Sigmoid colon (tissue), 4 donors: ENCODE results near the gene MAMDC2.

Experiments
- EP300 ChIP-seq, 4 donors: sonication (generic); formaldehyde crosslinking; IDR thresholded peaks; one replicate each; pipeline ENCODE4 v1.6.1; 2017; ENCODE audit warnings: antibody characterized with exemption in 4 of 4
- POLR2AphosphoS5 ChIP-seq, 4 donors: sonication (generic); formaldehyde crosslinking; IDR thresholded peaks; one replicate each; pipeline ENCODE4 v1.6.1; 2017; ENCODE audit warnings: antibody characterized with exemption in 4 of 4
- TF ChIP-seq, protein P1 (sequence below), 4 experiments: fragments of 450-650 bp in 3 of 4; fragments of 200-600 bp in 1 of 4; IDR thresholded peaks; one replicate each; pipeline ENCODE4 v1.5.1; 2016 to 2019; ENCODE audit warnings: antibody characterized with exemption in 4 of 4, mild to moderate bottlenecking in 3 of 4, moderate library complexity in 2 of 4

DNA sequence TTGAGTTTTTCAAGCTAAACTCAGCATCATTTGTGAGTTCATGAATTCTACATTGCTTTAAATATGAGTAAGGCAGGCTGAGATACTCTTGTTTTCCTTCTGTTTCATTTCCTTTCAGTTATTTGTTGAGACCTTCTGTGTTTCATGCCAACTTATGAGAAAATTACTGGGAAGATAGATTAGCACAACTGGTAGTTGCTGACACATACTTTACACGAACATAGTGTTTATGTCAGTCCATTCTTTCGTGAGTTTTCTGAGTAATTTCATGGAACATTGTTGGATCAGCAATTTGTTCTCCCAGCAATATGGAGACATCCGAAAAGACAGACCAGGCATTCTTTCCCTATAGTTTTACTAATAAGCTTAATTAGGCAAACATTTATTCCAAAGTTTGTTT lies 113.1 kb downstream of the MAMDC2 start:
- TF ChIP-seq, protein P1, sequence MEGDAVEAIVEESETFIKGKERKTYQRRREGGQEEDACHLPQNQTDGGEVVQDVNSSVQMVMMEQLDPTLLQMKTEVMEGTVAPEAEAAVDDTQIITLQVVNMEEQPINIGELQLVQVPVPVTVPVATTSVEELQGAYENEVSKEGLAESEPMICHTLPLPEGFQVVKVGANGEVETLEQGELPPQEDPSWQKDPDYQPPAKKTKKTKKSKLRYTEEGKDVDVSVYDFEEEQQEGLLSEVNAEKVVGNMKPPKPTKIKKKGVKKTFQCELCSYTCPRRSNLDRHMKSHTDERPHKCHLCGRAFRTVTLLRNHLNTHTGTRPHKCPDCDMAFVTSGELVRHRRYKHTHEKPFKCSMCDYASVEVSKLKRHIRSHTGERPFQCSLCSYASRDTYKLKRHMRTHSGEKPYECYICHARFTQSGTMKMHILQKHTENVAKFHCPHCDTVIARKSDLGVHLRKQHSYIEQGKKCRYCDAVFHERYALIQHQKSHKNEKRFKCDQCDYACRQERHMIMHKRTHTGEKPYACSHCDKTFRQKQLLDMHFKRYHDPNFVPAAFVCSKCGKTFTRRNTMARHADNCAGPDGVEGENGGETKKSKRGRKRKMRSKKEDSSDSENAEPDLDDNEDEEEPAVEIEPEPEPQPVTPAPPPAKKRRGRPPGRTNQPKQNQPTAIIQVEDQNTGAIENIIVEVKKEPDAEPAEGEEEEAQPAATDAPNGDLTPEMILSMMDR (IDR thresholded peaks at IDR 0.05), result no peak
- TF ChIP-seq POLR2AphosphoS5 (IDR thresholded peaks at IDR 0.05), result no peak
- no peak for TF ChIP-seq EP300 (IDR thresholded peaks at IDR 0.05)
